GM18861 (cell line): Measurements from ENCODE around the gene CATSPERB.
"Not testable (repeated sequence)": the region's sequence is repeated elsewhere in the genome, so short reads cannot be mapped to it uniquely, and the experiment has no call there.

Experiments used
- ATAC-seq: cut with Tn5 transposase; IDR thresholded peaks from one replicate; pipeline ENCODE4 v1.9.1; 2021; ENCODE audit not compliant: unreplicated experiment

Gene CATSPERB

DNA sequence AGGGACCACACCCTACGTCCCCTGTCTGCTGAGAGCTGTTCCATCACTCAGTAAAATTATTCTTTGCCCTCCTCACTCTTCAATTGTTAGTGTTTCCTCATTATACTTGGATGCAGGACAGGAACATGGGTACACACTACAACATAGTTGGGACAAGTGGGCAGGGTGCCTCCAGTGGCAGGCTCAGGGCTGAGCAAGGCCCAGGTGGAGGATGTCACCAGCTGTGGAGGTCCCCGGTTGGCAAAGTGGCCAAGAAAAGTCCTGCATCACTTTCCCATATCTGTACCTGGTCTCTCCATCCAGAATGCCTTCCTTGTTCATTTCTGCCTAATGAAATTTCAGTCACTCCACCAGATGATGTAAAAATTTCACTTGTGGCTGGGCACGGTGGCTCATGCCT lies 149.1 kb downstream of the CATSPERB start:
- ATAC-seq = no peak

DNA sequence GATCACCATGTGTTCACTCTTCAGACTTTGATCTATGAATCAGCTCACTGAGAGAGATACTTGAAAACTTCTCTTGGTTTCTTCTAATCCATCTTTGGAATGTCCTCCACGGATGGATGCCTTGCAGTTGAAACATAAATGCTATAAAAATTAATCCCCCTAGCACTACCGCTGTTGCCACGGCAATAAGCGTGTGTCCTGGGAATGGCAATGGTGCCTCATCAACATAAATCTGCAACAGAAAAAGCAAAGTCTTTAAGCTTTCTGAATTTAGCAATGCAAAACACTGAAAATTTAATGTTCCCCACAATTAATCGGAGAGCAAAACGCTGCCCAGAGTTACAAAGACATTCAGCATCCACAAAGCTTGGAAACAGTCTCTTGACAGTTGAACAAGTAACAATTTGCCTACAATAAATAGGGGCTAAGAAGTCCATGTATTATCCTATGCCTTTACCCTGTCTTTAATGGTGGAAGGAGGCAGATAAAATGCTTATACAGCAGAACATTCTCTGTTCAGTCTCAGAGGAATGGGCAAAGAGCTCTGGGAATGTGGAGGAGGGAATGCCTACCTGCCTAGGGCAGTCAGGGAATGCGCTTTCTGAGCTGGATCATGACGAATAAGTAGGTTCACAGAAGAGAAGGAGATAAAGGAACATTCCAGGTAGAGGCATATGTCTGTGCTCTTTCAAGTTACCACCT lies 150.9 kb downstream of the CATSPERB start:
- no peak for ATAC-seq

DNA sequence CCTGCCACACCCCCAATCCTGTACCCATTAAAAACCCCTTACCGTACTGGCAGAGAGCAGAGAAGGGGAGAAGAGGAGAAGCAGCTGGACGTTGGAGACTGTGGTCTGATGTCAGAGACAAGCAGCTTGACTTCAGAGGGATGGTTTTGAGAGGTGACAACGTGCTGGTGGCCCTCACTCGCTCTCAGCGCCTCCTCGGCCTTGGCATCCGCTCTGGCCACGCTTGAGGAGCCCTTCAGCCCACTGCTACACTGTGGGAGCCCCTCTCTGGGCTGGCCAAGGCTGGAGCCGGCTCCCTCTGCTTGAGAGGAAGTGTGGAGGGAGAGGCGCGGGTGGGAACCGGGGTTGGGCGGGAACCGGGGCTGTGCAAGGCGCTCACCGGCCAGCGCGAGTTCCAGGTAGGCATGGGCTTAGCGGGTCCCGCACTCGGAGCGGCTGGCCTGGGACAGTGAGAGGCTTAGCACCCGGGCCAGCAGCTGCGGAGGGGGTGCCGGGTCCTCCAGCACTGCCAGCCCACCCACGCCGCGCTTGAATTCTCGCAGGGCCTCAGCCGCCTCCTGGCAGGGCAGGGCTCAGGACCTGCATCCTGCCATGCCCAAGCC lies 154.2 kb downstream of the CATSPERB start:
- no peak for ATAC-seq

DNA sequence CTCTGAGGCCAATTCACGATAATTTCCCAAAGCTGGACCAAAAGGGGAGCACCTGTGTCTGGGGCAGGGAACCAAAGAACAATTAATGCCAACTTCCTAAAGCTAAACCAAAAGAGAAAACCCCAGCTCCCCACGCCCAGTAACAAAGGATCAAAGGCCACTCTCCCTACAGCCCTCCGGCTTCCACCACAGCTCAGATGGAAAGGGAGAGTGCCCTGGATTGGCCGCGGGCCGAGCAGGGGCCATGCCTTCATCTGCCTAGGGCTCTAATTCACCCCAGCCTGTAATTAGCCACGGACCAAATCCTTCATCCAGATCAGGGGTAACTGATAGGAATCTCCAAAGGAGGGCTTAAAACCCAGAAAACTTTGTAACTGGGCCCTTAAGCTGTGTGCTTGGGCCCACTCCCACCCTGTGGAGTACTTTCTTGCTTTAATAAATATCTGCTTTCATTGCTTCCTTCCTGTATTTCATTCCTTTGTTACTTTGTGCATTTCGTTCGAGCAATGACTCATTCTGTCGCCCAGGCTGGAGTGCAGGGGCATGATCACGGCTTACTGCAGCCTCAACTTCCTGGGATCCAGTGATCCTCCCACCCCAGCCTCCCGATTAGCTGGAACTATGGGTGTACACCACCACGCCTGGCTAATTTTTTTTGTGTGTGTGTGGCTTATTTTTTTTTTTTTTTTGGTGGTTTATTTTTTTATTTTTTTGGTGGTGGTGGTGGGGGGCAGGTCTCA lies 156.2 kb downstream of the CATSPERB start:
- no peak for ATAC-seq

GRCh38 chr14:91573894-91574837 lies 157.7 kb downstream of the CATSPERB start:
- no peak for ATAC-seq

GRCh38 chr14:91573528-91573893 lies 158.4 kb downstream of the CATSPERB start:
- no peak for ATAC-seq

DNA sequence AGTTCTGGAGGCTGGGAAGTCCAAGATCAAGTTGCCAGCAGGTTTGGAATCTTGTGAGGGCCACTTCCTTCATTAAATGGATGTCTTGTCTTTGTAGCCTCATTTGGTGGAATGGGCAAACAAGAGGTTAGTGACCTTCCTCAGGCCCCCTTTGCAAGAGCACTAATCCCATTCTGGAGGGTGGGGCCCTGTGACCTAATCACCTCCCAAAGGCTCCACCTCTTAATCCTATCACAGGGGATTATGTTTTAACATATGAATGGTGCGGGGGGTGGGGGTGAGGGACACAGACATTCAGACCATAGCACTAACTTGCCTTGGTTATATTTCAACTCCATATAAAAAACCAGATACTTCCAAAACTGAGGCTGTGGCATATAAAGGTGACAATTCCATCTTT lies 161.9 kb downstream of the CATSPERB start:
- no peak for ATAC-seq

GRCh38 chr14:91569301-91569700 lies 162.6 kb downstream of the CATSPERB start:
- no peak for ATAC-seq

DNA sequence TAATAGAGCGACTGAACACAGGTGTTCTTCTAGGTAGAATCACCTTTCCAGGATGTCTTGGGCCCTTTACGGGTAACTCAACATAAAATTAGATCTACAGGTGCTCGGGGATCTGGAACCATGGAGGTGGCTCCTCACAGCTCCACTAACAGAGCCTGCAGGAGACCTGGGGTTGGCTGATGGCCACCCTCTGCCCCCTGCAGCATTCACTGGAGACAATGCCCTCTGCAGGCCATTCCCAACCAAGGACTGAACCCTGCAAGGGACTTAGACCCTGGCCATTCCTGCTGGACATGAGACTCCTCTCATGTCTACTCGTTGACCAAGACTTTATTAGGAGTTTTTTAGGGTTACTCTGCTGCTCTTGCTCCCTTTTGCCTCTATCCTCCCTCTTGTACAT lies 163.3 kb downstream of the CATSPERB start:
- ATAC-seq = no peak

- ATAC-seq = not testable (repeated sequence)
Measured at GRCh38 chr14:91567827-91568226, 164.1 kb downstream of the CATSPERB start.

GRCh38 chr14:91555531-91555930 lies 176.4 kb downstream of the CATSPERB start:
- no peak for ATAC-seq

GRCh38 chr14:91554535-91555332 lies 177.2 kb downstream of the CATSPERB start:
- ATAC-seq = no peak

- ATAC-seq = no peak
Measured at GRCh38 chr14:91548108-91548507, 183.8 kb downstream of the CATSPERB start.

GRCh38 chr14:91545946-91546716 lies 185.8 kb downstream of the CATSPERB start:
- no peak for ATAC-seq

DNA sequence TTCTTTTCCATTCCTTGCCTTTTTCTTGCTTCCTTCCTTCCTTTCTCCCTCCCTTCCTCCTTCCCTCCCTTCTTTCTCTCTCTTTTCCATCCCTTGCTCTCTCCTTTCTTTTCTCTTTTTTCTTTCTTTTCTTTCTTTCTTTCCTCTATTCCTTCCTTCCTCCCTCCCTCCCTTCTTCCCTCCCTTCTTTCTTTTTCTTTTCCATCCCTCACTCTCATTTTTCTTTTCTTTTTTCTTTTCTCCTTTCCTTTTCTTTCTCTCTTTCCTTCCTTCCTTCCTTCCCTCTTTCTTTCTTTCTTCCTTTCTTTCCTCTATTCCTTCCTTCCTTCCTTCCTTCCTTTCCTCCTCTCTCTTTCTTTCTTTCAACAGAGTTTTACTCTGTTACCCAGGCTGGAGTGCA lies 186.7 kb downstream of the CATSPERB start:
- ATAC-seq = no peak

- ATAC-seq = no peak
Measured at GRCh38 chr14:91536327-91536726, 195.6 kb downstream of the CATSPERB start.

DNA sequence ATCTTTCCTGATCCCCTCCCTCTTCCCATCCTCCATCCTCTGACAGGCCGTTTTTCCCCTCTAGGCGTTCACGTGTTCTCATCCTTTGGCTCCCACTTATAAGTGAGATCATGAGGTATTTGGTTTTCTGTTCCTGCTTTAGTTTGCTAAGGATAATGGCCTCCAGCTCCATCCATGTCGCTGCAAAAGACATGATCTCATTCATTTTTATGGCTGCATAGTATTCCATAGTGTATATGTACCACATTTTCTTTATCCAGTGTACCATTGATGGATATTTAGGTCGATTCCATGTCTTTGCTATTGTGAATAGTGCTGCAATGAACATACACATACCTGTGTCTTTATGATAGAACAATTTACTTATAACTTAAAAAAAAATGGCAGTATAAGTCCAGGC lies 197.8 kb downstream of the CATSPERB start:
- ATAC-seq = not testable (repeated sequence)

DNA sequence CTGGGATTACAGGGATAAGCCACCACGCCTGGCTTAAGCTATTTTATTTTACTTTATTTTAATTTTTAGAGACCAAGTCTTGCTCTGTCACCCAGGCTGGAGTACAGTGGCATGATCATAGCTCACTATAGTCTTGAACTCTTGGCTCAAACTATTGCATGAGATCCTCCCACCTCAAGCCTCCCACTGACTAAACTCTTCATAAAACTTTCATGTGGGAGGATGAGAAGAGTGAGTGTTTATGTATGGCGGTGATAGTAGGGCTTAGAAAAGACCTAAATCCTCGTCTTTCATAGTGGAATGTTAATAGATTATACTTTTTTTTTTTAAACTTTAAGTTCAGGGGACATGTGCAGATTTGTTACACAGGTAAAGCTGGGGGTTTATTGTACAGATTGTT lies 198.3 kb downstream of the CATSPERB start:
- no peak for ATAC-seq
